ENCODE data around the gene NKAIN4.

- TF ChIP-seq CTCF (conservative IDR thresholded peaks at IDR 0.05; ENCODE audit: low read depth, low read length), result no peak
- no peak for TF ChIP-seq EZH2 (IDR thresholded peaks at IDR 0.05; ENCODE audit: low read length, unreplicated experiment)
- no peak for TF ChIP-seq EZH2phosphoT487 (IDR thresholded peaks at IDR 0.05; ENCODE audit: borderline replicate concordance, low read length)
Measured at GRCh38 chr20:63192721-63193120, 61.5 kb downstream of the NKAIN4 start.
